Liver (tissue), 9 donors: Measurements from ENCODE around the gene TTC39C. TPM values are rescaled to one million over a fixed set of nuclear protein-coding genes. Genes with fewer than 3 reads are reported as not detected.
A peak's percentile ranks its signal among the peaks of the same experiment; 100 is the strongest.

Source experiments
- DNase-seq: peaks from one replicate; pipeline ENCODE4 v3.0.0-alpha.2; 2017; ENCODE audit warnings: low spot score
- H3K27ac ChIP-seq, 2 donors: one replicate each; pipeline ENCODE4 v1.7.0; 2013; ENCODE audit warnings: inconsistent platforms in 2 of 2, low read length in 2 of 2, control low read depth in 1 of 2, low read depth in 1 of 2, mild to moderate bottlenecking in 1 of 2
- H3K27me3 ChIP-seq, 4 donors: one replicate each; pipeline versions ENCODE4 v1.6.1 to v1.7.0; 2013; ENCODE audit warnings: low read length in 3 of 4, inconsistent platforms in 1 of 4, mild to moderate bottlenecking in 1 of 4, moderate library complexity in 1 of 4; ENCODE audit not compliant: control insufficient read depth in 4 of 4, insufficient read depth in 4 of 4
- H3K36me3 ChIP-seq, 4 donors: one replicate each; pipeline versions ENCODE4 v1.6.1 to v1.7.0; 2013; ENCODE audit warnings: low read length in 3 of 4, mild to moderate bottlenecking in 3 of 4, low read depth in 1 of 4, moderate library complexity in 1 of 4; ENCODE audit not compliant: control insufficient read depth in 4 of 4, insufficient read depth in 3 of 4
- H3K4me1 ChIP-seq, 4 donors: one replicate each; pipeline versions ENCODE4 v1.6.1 to v1.7.0; 2013; ENCODE audit warnings: low read length in 3 of 4, mild to moderate bottlenecking in 3 of 4, moderate library complexity in 1 of 4; ENCODE audit not compliant: control insufficient read depth in 4 of 4, insufficient read depth in 4 of 4
- H3K4me3 ChIP-seq, 3 donors: one replicate each; pipeline versions ENCODE4 v1.6.1 to v1.7.0; 2013; ENCODE audit warnings: low read length in 3 of 3, control low read depth in 1 of 3, low read depth in 1 of 3, mild to moderate bottlenecking in 1 of 3
- H3K9ac ChIP-seq, 2 donors: one replicate each; pipeline ENCODE4 v1.7.0; 2013; ENCODE audit warnings: low read length in 2 of 2, mild to moderate bottlenecking in 2 of 2, moderate library complexity in 2 of 2, control low read depth in 1 of 2, low read depth in 1 of 2
- H3K9me3 ChIP-seq, 4 donors: one replicate each; pipeline versions ENCODE4 v1.6.1 to v1.7.0; 2013; ENCODE audit warnings: low read length in 3 of 4; ENCODE audit not compliant: control insufficient read depth in 4 of 4
- ATF3 ChIP-seq: IDR thresholded peaks from 2 replicates; pipeline ENCODE4 v1.6.1; 2016; ENCODE audit warnings: antibody characterized with exemption
- EGR1 ChIP-seq, 2 donors: IDR thresholded peaks; 2 replicates each; pipeline ENCODE4 v1.6.1; 2016 to 2018; ENCODE audit warnings: antibody characterized with exemption in 2 of 2, low read depth in 2 of 2
- FOXA1 ChIP-seq: IDR thresholded peaks from 2 replicates; pipeline ENCODE4 v1.6.1; 2016; ENCODE audit warnings: antibody characterized with exemption
- FOXA2 ChIP-seq: IDR thresholded peaks from 2 replicates; pipeline ENCODE4 v1.6.1; 2016; ENCODE audit warnings: antibody characterized with exemption
- GABPA ChIP-seq, 2 donors: IDR thresholded peaks in 1 of 2; conservative IDR thresholded peaks in 1 of 2; 2 replicates each; pipeline ENCODE4 v1.6.1; 2016; ENCODE audit warnings: antibody characterized with exemption in 2 of 2, mild to moderate bottlenecking in 1 of 2, moderate library complexity in 1 of 2
- HNF4A ChIP-seq, 2 donors: conservative IDR thresholded peaks; 2 replicates each; pipeline ENCODE4 v1.6.1; 2016; ENCODE audit warnings: antibody characterized with exemption in 2 of 2, mild to moderate bottlenecking in 2 of 2
- HNF4G ChIP-seq: IDR thresholded peaks from 2 replicates; pipeline ENCODE4 v1.6.1; 2016; ENCODE audit warnings: antibody characterized with exemption
- JUND ChIP-seq, 2 donors: IDR thresholded peaks; 2 replicates each; pipeline ENCODE4 v1.6.1; 2016; ENCODE audit warnings: antibody characterized with exemption in 2 of 2
- MAX ChIP-seq: IDR thresholded peaks from 2 replicates; pipeline ENCODE4 v1.6.1; 2016; ENCODE audit warnings: antibody characterized with exemption
- NR2F2 ChIP-seq: IDR thresholded peaks from 2 replicates; pipeline ENCODE4 v1.6.1; 2016; ENCODE audit warnings: antibody characterized with exemption
- RAD21 ChIP-seq, 2 donors: IDR thresholded peaks; 2 replicates each; pipeline ENCODE4 v1.6.1; 2016; ENCODE audit warnings: antibody characterized with exemption in 2 of 2, mild to moderate bottlenecking in 2 of 2
- RXRA ChIP-seq, 2 donors: IDR thresholded peaks; 2 replicates each; pipeline ENCODE4 v1.6.1; 2017 to 2018; ENCODE audit warnings: antibody characterized with exemption in 2 of 2, mild to moderate bottlenecking in 1 of 2
- SP1 ChIP-seq: IDR thresholded peaks from 2 replicates; pipeline ENCODE4 v1.6.1; 2018; ENCODE audit warnings: antibody characterized with exemption, mild to moderate bottlenecking
- TAF1 ChIP-seq: conservative IDR thresholded peaks from 2 replicates; pipeline ENCODE4 v1.6.1; 2016; ENCODE audit warnings: antibody characterized with exemption, mild to moderate bottlenecking
- YY1 ChIP-seq: IDR thresholded peaks from 2 replicates; pipeline ENCODE4 v1.6.1; 2016; ENCODE audit warnings: antibody characterized with exemption, mild to moderate bottlenecking
- ZBTB33 ChIP-seq: IDR thresholded peaks from 2 replicates; pipeline ENCODE4 v1.6.1; 2016; ENCODE audit warnings: antibody characterized with exemption
- WGBS: extraction: QIAGEN DNeasy Blood & Tissue Kit; methylation state at CpG from one replicate; pipeline ENCODE4 v1.1.7; 2013; 5-methylcytosine and 5-hydroxymethylcytosine counted together
- polyA plus RNA-seq, 2 donors: library from polyadenylated mRNA; stranded (reverse) in 1 of 2; unstranded in 1 of 2; fragments of 200-250 nt in 1 of 2; fragments of >200 nt in 1 of 2; fragmentation: Nextera tagmentation in 1 of 2; extraction: Ambion mirVana in 1 of 2; gene quantifications; one replicate each; pipeline versions ENCODE4 v1.2.1 to v1.2.3, GENCODE V29; 2013 to 2015
- total RNA-seq, 2 donors: library from RNA; depleted of rRNA; stranded (reverse); fragments of >200 nt; gene quantifications; one replicate each; pipeline ENCODE4 v1.2.3, GENCODE V29; 2014
- TF ChIP-seq, protein P1 (sequence below): fragments of 150-350 bp; IDR thresholded peaks from 2 replicates; pipeline ENCODE4 v1.5.1; 2017; ENCODE audit warnings: improper control_type of control experiment, low read depth, low read length; ENCODE audit not compliant: missing input control
- TF ChIP-seq, protein P2 (sequence below): IDR thresholded peaks from 2 replicates; pipeline ENCODE4 v1.6.1; 2016; ENCODE audit warnings: antibody characterized with exemption, mild to moderate bottlenecking
- donor health status: healthy.
- donor health status: healthy.
- donor health status: healthy.
- donor health status: healthy.
- donor health status: healthy.

TTC39C gene
- total and polyA plus RNA-seq, 4 donors, result 22.8 to 55.1 (median 38.6) TPM

DNA sequence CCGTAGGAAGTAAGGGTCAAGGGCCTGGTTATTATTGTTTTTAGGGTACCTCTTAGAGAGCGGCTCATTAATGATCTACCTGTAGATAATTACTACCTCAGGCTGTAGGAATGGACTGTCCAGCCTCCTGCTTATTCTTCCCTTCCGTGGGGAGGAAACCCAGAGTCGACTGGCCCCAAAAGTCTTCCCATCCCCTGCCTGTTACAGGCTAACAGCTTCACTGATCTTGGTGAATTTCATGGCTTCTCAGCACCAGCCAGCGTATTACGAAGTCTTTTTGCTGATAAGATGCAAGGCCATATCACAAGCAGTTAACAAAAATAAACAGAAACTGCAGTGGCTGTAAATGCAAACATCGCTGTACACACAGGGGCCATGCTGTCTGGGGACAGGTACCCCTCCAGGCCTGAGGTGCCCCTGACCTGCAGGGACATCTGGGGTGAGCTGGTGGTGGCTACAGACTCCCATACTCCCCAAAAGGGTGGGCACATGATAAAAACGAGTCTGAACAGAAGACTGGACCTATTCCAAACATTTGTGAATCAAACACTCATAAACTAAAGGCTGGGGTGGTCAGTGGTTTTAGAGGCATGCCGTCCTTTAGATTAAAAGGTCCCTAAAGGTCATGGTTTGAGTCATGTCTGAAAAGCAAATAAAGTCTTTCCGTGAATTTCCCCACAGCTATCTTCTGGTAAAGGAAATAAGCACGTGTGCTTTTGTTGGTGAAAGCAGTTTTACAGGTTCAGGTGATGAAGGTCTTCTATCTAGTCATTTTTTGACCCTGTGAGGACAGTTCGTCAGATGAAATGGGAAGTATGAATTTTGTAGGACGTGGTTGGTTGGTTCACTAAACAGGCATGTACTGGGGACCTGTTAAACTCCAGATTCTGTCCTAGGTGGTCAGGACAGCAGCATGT lies 36.7 kb downstream of the TTC39C start:
- Histone ChIP-seq H3K9me3 (no peaks in the 10 kb centered on the region), H3K27ac (peak overlapping the region; percentile 82 to 96), H3K27me3 (no peaks in the 10 kb centered on the region), H3K9ac (peak overlapping the region; percentile 47 to 55), H3K36me3 (no peaks in the 10 kb centered on the region), H3K4me3 (no peak overlapping the region), H3K4me1 (peaks cover 6 to 33% (median 13%) of the 10 kb centered on the region in 4 donors)
- no peak for DNase-seq
- TF ChIP-seq GABPA (IDR thresholded peaks at IDR 0.05 in 1 of 2, conservative IDR thresholded peaks at IDR 0.05 in 1 of 2) (peak in 1 of 2 donors; percentile 7), HNF4G (no peak), JUND (IDR thresholded peaks at IDR 0.05) (peak in 1 of 2 donors; percentile 65), FOXA1 (no peak), RAD21 (IDR thresholded peaks at IDR 0.05) (peak in 1 of 2 donors; percentile 9), ZBTB33 (peak; percentile 30), ATF3 (no peak), FOXA2 (peak; percentile 63), TAF1 (no peak), NR2F2 (peak; percentile 40), RXRA (IDR thresholded peaks at IDR 0.05) (peak; percentile 31 to 81), HNF4A (conservative IDR thresholded peaks at IDR 0.05) (peak in 1 of 2 donors; percentile 51), SP1 (no peak), EGR1 (IDR thresholded peaks at IDR 0.05; ENCODE audit: low read depth in 2 of 2) (peak in 1 of 2 donors; percentile 64), YY1 (peak; percentile 41), MAX (peak; percentile 73)
- TF ChIP-seq, protein P1, sequence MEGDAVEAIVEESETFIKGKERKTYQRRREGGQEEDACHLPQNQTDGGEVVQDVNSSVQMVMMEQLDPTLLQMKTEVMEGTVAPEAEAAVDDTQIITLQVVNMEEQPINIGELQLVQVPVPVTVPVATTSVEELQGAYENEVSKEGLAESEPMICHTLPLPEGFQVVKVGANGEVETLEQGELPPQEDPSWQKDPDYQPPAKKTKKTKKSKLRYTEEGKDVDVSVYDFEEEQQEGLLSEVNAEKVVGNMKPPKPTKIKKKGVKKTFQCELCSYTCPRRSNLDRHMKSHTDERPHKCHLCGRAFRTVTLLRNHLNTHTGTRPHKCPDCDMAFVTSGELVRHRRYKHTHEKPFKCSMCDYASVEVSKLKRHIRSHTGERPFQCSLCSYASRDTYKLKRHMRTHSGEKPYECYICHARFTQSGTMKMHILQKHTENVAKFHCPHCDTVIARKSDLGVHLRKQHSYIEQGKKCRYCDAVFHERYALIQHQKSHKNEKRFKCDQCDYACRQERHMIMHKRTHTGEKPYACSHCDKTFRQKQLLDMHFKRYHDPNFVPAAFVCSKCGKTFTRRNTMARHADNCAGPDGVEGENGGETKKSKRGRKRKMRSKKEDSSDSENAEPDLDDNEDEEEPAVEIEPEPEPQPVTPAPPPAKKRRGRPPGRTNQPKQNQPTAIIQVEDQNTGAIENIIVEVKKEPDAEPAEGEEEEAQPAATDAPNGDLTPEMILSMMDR, result no peak
- TF ChIP-seq, protein P2, sequence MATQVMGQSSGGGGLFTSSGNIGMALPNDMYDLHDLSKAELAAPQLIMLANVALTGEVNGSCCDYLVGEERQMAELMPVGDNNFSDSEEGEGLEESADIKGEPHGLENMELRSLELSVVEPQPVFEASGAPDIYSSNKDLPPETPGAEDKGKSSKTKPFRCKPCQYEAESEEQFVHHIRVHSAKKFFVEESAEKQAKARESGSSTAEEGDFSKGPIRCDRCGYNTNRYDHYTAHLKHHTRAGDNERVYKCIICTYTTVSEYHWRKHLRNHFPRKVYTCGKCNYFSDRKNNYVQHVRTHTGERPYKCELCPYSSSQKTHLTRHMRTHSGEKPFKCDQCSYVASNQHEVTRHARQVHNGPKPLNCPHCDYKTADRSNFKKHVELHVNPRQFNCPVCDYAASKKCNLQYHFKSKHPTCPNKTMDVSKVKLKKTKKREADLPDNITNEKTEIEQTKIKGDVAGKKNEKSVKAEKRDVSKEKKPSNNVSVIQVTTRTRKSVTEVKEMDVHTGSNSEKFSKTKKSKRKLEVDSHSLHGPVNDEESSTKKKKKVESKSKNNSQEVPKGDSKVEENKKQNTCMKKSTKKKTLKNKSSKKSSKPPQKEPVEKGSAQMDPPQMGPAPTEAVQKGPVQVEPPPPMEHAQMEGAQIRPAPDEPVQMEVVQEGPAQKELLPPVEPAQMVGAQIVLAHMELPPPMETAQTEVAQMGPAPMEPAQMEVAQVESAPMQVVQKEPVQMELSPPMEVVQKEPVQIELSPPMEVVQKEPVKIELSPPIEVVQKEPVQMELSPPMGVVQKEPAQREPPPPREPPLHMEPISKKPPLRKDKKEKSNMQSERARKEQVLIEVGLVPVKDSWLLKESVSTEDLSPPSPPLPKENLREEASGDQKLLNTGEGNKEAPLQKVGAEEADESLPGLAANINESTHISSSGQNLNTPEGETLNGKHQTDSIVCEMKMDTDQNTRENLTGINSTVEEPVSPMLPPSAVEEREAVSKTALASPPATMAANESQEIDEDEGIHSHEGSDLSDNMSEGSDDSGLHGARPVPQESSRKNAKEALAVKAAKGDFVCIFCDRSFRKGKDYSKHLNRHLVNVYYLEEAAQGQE, result peak; percentile 10
- 29% methylated on average over 13 of the region's 13 CpGs for WGBS
